Measurements from ENCODE around the gene EMILIN2. TPM values are rescaled to one million over a fixed set of nuclear protein-coding genes. Genes with fewer than 3 reads are reported as not detected.

The EMILIN2 gene
- total and polyA plus RNA-seq, 2 donors (not counting 3 experiments of a cell fraction or from before 2014, with no cell fraction given): 9.4 to 13.4 TPM

GRCh38 chr18:2918761-2919550 lies 72.2 kb downstream of the EMILIN2 start:
- Histone ChIP-seq H3K36me3 (ENCODE audit: control insufficient read depth in 2 of 2, extremely low read depth in 1 of 2, insufficient read depth in 2 of 2, low read length in 2 of 2) (peaks cover 15 to 34% of the 10 kb centered on the region in 2 experiments), H3K9ac (replicated peaks; ENCODE audit: extremely low read depth, insufficient read depth, low read length) (no peak overlapping the region), H3K27ac (ENCODE audit: insufficient read depth, low read depth, low read length) (no peak overlapping the region), H3K79me2 (ENCODE audit: control insufficient read depth, insufficient read depth, low read length) (no peaks in the 10 kb centered on the region), H3K9me1 (replicated peaks; ENCODE audit: control insufficient read depth, extremely low read depth, insufficient read depth, low read length) (no peaks in the 10 kb centered on the region), H3K4me3 (replicated peaks in 1 of 3; ENCODE audit: insufficient read depth in 1 of 3, low read depth in 1 of 3, low read length in 3 of 3) (no peak overlapping the region), H3K4me2 (ENCODE audit: insufficient read depth, low read length) (no peak overlapping the region), H3K27me3 (ENCODE audit: control insufficient read depth in 2 of 2, insufficient read depth in 2 of 2, low read length in 2 of 2) (no peaks in the 10 kb centered on the region), H3K9me3 (replicated peaks; ENCODE audit: control insufficient read depth, insufficient read depth, low read length) (no peaks in the 10 kb centered on the region), H3K4me1 (ENCODE audit: control insufficient read depth, extremely low read depth, insufficient read depth, low read length) (peaks cover 23% of the 10 kb centered on the region), H4K20me1 (replicated peaks; ENCODE audit: control insufficient read depth, extremely low read depth, insufficient read depth, low read length) (no peaks in the 10 kb centered on the region), H2AFZ (ENCODE audit: low read depth, low read length) (no peak overlapping the region)
- no TSS peak for BruUV-seq (replicated peaks)
- POLR2A ChIA-PET: no interaction called here
- CTCF ChIA-PET: interaction anchor here (0.7 kb wide), 1 partner anchor 27 kb away, joined by 3 read pairs; no protein-coding TSS in a partner anchor
- FAIRE-seq (no peak), DNase-seq (ENCODE audit: low read depth, low spot score) (no peak)
- intact Hi-C loops (cut with micrococcal nuclease) (no loop called here), dilution Hi-C loops (cut with MboI; ENCODE audit: extremely low pct_ligation_motif_present, low sequenced_read_pairs) (no loop called here)
- no peak for TF ChIP-seq JUN (IDR thresholded peaks at IDR 0.05; ENCODE audit: borderline replicate concordance, insufficient read depth, insufficient read length, low read depth)

DNA sequence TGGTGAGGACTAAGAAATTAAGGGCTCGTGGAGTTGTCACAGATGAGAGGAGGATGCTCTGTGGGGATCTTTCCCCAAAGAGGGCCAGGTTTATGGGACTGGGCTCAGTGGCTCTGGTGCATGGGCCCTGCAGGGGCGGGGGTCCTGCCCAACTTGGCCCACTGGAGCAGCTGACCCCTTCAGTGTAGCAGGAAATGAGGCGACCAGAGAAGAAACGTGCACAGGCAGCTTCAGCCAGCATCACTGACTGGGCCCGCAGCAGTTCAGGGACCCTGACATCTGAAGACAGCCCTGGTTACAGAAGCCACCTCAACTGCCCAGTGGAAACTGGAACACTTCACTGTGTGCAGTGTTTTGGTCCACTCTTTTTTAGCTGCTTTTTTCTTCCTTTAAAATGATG lies 72.8 kb downstream of the EMILIN2 start:
- H2AFZ ChIP-seq (ENCODE audit: low read depth, low read length): no peak overlapping the region
- no peaks in the 10 kb centered on the region for H3K79me2 ChIP-seq (ENCODE audit: control insufficient read depth, insufficient read depth, low read length)
- H3K27me3 ChIP-seq (ENCODE audit: control insufficient read depth in 2 of 2, insufficient read depth in 2 of 2, low read length in 2 of 2): no peaks in the 10 kb centered on the region
- H3K27ac ChIP-seq (ENCODE audit: insufficient read depth, low read depth, low read length): no peak overlapping the region
- no peak overlapping the region for H3K4me3 ChIP-seq (replicated peaks in 1 of 3; ENCODE audit: insufficient read depth in 1 of 3, low read depth in 1 of 3, low read length in 3 of 3)
- intact Hi-C loops (cut with micrococcal nuclease) (no loop called here), dilution Hi-C loops (cut with MboI; ENCODE audit: extremely low pct_ligation_motif_present, low sequenced_read_pairs) (no loop called here)
- H4K20me1 ChIP-seq (replicated peaks; ENCODE audit: control insufficient read depth, extremely low read depth, insufficient read depth, low read length): no peaks in the 10 kb centered on the region
- FAIRE-seq (no peak), DNase-seq (ENCODE audit: low read depth, low spot score) (no peak)
- H3K4me2 ChIP-seq (ENCODE audit: insufficient read depth, low read length): no peak overlapping the region
- TF ChIP-seq JUN (IDR thresholded peaks at IDR 0.05; ENCODE audit: borderline replicate concordance, insufficient read depth, insufficient read length, low read depth): no peak
- TF ChIP-seq EZH2 (IDR thresholded peaks at IDR 0.05; ENCODE audit: borderline replicate concordance, low read depth, low read length, severe bottlenecking): no peak
- TF ChIP-seq, protein P1, sequence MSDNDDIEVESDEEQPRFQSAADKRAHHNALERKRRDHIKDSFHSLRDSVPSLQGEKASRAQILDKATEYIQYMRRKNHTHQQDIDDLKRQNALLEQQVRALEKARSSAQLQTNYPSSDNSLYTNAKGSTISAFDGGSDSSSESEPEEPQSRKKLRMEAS (IDR thresholded peaks at IDR 0.05; ENCODE audit: insufficient read depth, insufficient read length): no peak
- TF ChIP-seq POLR2AphosphoS5 (IDR thresholded peaks at IDR 0.05; ENCODE audit: insufficient read depth, low read depth, low read length): no peak
- no peak for TF ChIP-seq MYC (IDR thresholded peaks at IDR 0.05; ENCODE audit: low read depth, low read length)
- peaks cover 15 to 29% of the 10 kb centered on the region in 2 experiments for H3K36me3 ChIP-seq (ENCODE audit: control insufficient read depth in 2 of 2, extremely low read depth in 1 of 2, insufficient read depth in 2 of 2, low read length in 2 of 2)
- no peak overlapping the region for H3K9ac ChIP-seq (replicated peaks; ENCODE audit: extremely low read depth, insufficient read depth, low read length)
- no peaks in the 10 kb centered on the region for H3K9me3 ChIP-seq (replicated peaks; ENCODE audit: control insufficient read depth, insufficient read depth, low read length)
- H3K4me1 ChIP-seq (ENCODE audit: control insufficient read depth, extremely low read depth, insufficient read depth, low read length): peaks cover 24% of the 10 kb centered on the region
- CTCF ChIA-PET: interaction anchor here (1.0 kb wide), 1 partner anchor 143 kb away, joined by 6 read pairs; no protein-coding TSS in a partner anchor
- no TSS peak for BruUV-seq (replicated peaks)
- H3K9me1 ChIP-seq (replicated peaks; ENCODE audit: control insufficient read depth, extremely low read depth, insufficient read depth, low read length): no peaks in the 10 kb centered on the region
- POLR2A ChIA-PET: no interaction called here
